ENCODE results near the gene S100A2. TPM values are rescaled to one million over a fixed set of nuclear protein-coding genes. Genes with fewer than 3 reads are reported as not detected.

Gene S100A2
- total and polyA plus RNA-seq, 2 of the 13 experiments (the other 11 are each of a cell fraction or from before 2014, with no cell fraction given), result 1.2 TPM

GRCh38 chr1:153608742-153609584, 43.3 kb upstream of the S100A2 start:
- CTCF ChIA-PET (ENCODE audit: low intra/inter-chr PET ratio, low total read pairs), result no interaction called here
- no peaks in the 10 kb centered on the region; a peak in 1 of 5 replicates for H3K36me3 ChIP-seq (replicated peaks in 1 of 2; ENCODE audit: control insufficient read depth in 1 of 2, insufficient read depth in 2 of 2, low read length in 2 of 2)
- no peaks in the 10 kb centered on the region; a peak in 1 of 5 replicates for H3K27me3 ChIP-seq (ENCODE audit: control insufficient read depth in 1 of 2, insufficient read depth in 2 of 2, low read length in 2 of 2)
- H4K20me1 ChIP-seq (ENCODE audit: insufficient read depth, low read length), result no peaks in the 10 kb centered on the region
- BruUV-seq (replicated peaks), result TSS peak; percentile 91
- H2AFZ ChIP-seq (ENCODE audit: low read length), result no peak overlapping the region
- DNase-seq (ENCODE audit: low spot score) (peak; percentile 96), ATAC-seq (peak; percentile 82), FAIRE-seq (peak; percentile 80)
- peak overlapping the region; percentile 87 for H3K9ac ChIP-seq (ENCODE audit: insufficient read depth, low read depth, low read length)
- in situ Hi-C loops (cut with HindIII; ENCODE audit: extremely low pct_ligation_motif_present, low pct_unique_long_range_greater_than_20kb) (no loop called here), intact Hi-C loops (cut with micrococcal nuclease; ENCODE audit: unreplicated experiment) (loop anchor here (2.0 kb wide), 1 partner anchor 18 kb away; the partner anchor contains the start of gene S100A13)
- H3K4me2 ChIP-seq (ENCODE audit: low read depth, low read length), result peak overlapping the region; percentile 98
- H3K4me1 ChIP-seq (ENCODE audit: insufficient read depth, low read length), result peaks cover 61% of the 10 kb centered on the region
- POLR2A ChIA-PET, result interaction anchor here (0.7 to 12.2 kb wide), 14 partner anchors 7 to 382 kb away, joined by 3 to 390 read pairs (median 6); partner anchors contain the start of genes CHTOP, RPS27, S100A1 and S100A13
- peaks cover 13% of the 10 kb centered on the region for H3K79me2 ChIP-seq (ENCODE audit: insufficient read depth, low read length)
- peak overlapping the region; percentile 62 to 83 (median 64) for H3K4me3 ChIP-seq (replicated peaks in 1 of 3; ENCODE audit: insufficient read depth in 1 of 3, low read depth in 2 of 3, low read length in 3 of 3)
- 0% methylated on average over 12 of the region's 19 CpGs for WGBS (ENCODE audit: low lambda C conversion rate)
- peak overlapping the region; percentile 99 for H3K27ac ChIP-seq (ENCODE audit: extremely low read length, insufficient read depth, low read length)
- no peaks in the 10 kb centered on the region for H3K9me3 ChIP-seq (ENCODE audit: low read length)
- TF ChIP-seq MATR3 (CRISPR knock-in tag; IDR thresholded peaks at IDR 0.05) (no peak), NFKBIZ (CRISPR knock-in tag; IDR thresholded peaks at IDR 0.05) (no peak), MYC (CRISPR knock-in tag; IDR thresholded peaks at IDR 0.05; ENCODE audit: borderline replicate concordance) (peak; percentile 80), GLI4 (CRISPR knock-in tag; IDR thresholded peaks at IDR 0.05; ENCODE audit: borderline replicate concordance) (no peak), SIN3A (IDR thresholded peaks at IDR 0.05; ENCODE audit: borderline replicate concordance, low read depth, low read length) (0 out of 2 replicates have a peak, but pooled peaks have one; percentile 47), MED1 (CRISPR knock-in tag; IDR thresholded peaks at IDR 0.05) (peak; percentile 75), RAD21 (CRISPR knock-in tag; IDR thresholded peaks at IDR 0.05) (0 out of 2 replicates have a peak, but pooled peaks have one; percentile 11), UBTF (CRISPR knock-in tag; IDR thresholded peaks at IDR 0.05) (peak; percentile 61), TAF1 (CRISPR knock-in tag; IDR thresholded peaks at IDR 0.05) (peak; percentile 68), AKNA (CRISPR knock-in tag; IDR thresholded peaks at IDR 0.05; ENCODE audit: borderline replicate concordance) (no peak), ZNF121 (CRISPR knock-in tag; IDR thresholded peaks at IDR 0.05) (0 out of 2 replicates have a peak, but pooled peaks have one; percentile 34), SNAPC2 (CRISPR knock-in tag; IDR thresholded peaks at IDR 0.05) (peak; percentile 78; the same call in 1 of the 2 replicates), ZBTB49 (CRISPR knock-in tag; IDR thresholded peaks at IDR 0.05; ENCODE audit: borderline replicate concordance) (no peak)

Measured in HepG2 (cell line).